CD4-positive, alpha-beta T cell treated with Interleukin-15 for 4 hours (primary cell): ENCODE data around the gene ANO4.
"Not testable (repeated sequence)": the region's sequence is repeated elsewhere in the genome, so short reads cannot be mapped to it uniquely, and the experiment has no call there.

ENCODE experiments used
- DNase-seq: peaks from one replicate; pipeline ENCODE4 v3.0.0-alpha.2; 2020; ENCODE audit warnings: low spot score

The ANO4 gene

DNA sequence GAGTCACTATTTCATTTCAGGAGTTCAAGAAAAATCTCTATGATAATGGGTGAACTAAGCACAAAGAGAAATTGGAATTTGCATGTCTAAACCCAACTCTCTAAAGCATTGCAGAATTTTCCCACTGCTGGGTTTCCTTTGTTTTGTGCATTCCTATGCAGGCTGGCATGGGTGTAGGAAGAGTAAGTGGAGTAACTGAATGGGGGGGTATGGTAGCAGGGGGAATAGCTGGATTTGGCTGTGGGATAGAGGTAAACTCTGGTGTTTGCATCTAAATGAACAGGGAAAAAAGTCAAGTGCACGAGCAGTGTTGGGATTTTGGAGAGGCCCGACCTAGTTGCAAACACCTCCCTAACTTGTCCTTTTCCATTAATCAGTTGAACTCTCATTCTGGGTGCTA lies 159.1 kb downstream of the ANO4 start:
- DNase-seq = no peak

DNA sequence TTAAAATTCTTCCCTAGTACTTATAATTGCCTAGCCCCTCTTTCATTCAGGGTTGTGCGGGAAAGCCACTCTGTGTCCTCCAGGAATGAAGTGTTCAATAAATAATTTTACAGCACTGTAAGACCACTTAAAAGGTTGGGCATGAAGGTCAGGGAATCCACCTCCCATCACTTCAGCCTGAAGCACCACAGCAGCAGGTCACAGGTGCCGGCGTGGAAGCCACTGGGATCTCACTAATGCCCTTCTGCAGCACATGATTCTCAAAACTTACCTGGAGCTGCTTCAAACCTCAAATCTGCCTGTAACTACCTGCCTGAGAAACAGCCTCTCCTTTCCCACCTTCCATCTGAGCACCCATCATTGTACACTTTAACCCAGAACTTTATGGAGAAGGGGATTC lies 159.5 kb downstream of the ANO4 start:
- no peak for DNase-seq

DNA sequence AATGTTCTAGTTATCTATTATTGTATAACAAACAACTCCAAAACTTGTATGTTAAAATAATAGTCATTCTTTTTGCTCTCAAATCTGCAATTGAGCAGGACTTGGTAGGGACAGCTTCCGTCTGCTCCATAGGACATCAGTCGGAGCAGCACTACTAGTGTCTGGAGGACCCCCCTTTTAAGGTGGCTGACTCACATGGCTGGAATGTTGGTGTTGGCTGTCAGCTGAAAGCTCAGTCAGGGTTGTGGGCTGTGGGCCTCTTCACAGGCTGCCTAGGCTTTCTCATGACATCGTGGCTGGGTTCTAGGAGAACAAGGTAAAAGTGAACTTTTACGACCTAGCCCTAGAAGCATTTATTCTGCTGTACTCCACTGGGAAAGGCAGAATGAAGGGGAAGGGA lies 160.6 kb downstream of the ANO4 start:
- no peak for DNase-seq

DNA sequence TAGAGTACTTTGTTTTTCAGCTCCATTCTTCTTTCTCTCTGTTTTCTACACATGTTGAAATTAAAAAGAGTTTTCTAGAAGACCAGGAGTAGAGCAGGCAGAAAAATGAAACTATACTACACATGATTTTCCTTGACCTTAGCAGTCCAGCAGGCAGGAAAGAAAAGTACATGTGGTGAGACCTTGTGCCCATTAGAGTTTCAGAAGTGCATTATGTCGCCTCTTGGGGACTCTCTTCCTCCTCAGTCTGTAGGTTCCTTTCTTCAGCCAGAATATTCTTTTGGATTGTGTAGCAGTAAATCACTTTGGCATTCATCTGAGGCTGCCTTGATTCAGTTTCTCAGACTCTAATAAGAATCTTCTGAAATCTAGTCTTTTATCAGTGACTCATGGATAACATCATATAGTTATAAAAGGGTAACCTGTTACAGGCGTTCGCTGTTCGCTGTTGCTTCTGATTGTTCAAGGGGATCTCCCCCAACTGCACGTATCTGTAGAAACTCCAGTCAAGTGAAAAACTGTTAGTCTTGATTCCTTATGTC lies 161.8 kb downstream of the ANO4 start:
- no peak for DNase-seq

- no peak for DNase-seq
These were observed 164.9 kb downstream of the ANO4 start for GRCh38 chr12:100959481-100959880.

- no peak for DNase-seq
These were observed 167.6 kb downstream of the ANO4 start for GRCh38 chr12:100962086-100962712.

DNA sequence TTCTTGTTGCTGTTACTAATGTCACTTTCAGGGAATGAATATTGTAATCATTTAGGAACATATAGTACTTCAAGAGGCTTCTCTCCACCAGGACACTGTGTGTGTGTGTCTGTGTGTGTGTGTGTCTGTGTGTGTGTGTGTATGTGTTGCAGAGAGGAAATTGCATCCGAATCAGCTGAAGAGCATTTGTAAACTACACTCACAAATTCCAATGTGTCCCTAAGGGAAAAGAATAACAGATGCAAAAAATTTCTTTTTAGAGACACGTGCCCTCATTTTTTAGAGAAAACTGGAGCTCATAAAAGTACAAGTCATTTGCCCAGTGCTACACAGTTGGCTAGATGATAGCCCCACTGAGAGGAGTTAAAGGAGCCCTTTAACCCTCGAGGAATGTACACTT lies 168.8 kb downstream of the ANO4 start:
- DNase-seq = no peak

DNA sequence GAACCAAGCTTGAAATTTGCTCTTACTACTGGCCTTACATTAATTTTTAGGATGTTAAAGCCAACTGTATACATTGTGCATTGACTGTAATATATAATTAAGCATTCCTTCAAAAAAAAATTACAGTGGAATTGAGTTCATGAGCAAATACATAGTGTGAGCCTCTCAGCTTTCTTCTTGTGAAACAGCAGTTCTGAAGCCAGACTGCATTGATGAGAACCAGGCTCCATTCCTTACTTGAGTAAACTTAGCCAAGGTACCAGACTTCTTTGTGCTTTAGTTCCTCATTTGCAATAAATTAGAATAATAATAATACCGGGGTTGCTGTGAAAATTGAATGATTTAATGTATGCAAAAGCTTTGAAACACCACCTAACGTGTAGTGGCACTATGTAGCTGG lies 169.5 kb downstream of the ANO4 start:
- DNase-seq = no peak

- DNase-seq = no peak
These were observed 172.6 kb downstream of the ANO4 start for GRCh38 chr12:100967189-100967588.

DNA sequence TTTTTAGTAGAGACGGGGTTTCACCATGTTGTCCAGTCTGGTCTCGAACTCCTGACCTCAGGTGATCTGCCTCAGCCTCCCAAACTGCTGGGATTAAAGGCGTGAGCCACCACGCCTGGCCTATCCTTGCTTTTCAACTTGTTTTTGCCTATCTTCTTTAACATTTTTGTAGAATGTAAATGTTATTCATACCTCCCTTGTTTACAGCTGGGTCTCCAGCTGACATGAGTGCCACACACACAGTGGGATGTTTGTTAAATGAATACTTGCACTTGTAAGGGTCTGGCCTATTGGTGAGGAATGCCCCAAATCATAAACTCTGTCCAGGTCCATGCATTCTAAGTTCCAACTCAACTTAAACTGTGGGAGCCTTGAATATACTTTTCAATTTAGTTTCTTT lies 176.3 kb downstream of the ANO4 start:
- no peak for DNase-seq

GRCh38 chr12:100972121-100972520 lies 177.5 kb downstream of the ANO4 start:
- DNase-seq = no peak

DNA sequence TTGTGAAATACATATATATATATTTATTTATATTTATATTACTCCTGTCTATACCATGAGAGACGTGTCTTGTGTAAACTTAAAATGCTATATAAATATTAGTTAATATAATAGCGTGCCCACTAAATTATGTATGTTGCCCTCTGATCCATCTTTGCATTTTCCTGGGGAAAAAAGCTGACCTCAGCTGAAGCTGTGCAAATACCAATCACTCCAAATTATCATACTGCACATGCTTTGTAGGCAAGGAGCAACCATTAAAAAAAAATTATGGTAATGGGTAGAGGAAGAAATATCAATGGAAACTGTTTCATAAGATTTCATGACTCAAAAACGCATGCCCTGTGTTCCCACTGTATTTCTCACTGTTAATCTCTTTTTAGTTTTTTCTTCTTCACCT lies 179.8 kb downstream of the ANO4 start:
- no peak for DNase-seq

DNA sequence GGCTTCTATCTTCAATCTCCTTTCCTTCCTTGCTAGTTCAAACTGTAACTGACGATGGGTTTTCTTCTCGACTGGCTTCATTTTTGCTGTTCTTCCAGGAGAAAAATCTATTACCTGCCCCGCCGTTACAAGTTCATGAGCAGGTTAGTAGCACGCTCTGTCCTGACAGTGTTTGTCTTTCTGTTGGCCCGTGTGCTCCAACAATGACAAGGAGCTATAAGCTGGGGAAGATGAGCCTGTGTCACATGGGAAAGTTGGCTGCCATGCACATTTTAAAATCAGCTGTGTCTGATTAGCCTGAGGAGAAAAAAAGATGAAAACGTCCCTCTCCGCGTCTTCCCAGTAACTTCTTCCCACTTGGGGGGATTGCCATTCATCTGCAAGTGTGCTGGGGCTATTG lies 180.2 kb downstream of the ANO4 start:
- DNase-seq = no peak

- DNase-seq = no peak
These were observed 182.2 kb downstream of the ANO4 start for GRCh38 chr12:100976735-100977134.

- no peak for DNase-seq
These were observed 186.3 kb downstream of the ANO4 start for GRCh38 chr12:100980856-100981255.

- no peak for DNase-seq
These were observed 188.1 kb downstream of the ANO4 start for GRCh38 chr12:100982511-100983183.

- DNase-seq = no peak
These were observed 190.2 kb downstream of the ANO4 start for GRCh38 chr12:100984796-100985195.

- DNase-seq = no peak
These were observed 192.3 kb downstream of the ANO4 start for GRCh38 chr12:100986595-100987547.

GRCh38 chr12:100987552-100988521 lies 193.3 kb downstream of the ANO4 start:
- no peak for DNase-seq

DNA sequence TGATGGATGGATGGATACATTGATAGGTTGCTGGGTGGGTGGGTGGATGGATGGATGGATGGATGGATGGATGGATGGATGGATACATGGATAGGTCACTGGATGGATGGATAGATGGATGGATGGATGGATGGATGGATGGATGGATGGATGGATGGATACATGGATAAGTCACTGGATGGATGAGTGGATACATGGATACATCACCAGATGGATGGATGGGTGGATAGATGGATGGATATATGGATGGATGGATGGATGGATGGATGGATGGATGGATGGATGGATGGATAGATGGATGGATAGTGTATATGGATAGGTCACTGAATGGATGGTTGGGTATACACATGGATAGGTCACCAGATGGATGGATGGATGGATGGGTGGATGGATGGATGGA lies 194.9 kb downstream of the ANO4 start:
- not testable (repeated sequence) for DNase-seq

DNA sequence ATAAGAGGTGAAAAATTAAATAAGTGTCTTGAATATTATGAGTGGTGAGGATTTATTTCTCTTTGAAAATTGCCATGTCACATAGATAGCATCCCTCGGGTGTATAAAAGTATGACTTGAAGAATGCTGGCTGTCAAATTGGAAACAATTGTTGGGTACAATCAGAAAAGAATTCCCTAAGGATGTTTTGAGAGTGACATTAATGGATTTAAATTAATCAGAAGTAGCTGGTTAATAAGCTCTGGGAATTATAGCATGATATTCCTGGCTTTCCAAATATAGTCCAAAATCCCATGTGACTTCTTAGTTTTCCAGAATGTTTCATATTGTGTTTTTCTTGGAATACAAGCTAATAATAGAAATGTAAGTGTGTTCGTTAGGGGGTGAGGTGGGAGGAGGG lies 196.5 kb downstream of the ANO4 start:
- DNase-seq = no peak
